Measurements from ENCODE around the gene STX4. TPM values are rescaled to one million over a fixed set of nuclear protein-coding genes. Genes with fewer than 3 reads are reported as not detected.

Gene STX4
- total and polyA plus RNA-seq, 9 of the 15 experiments (the other 6 are each of a cell fraction or from before 2014, with no cell fraction given): 3.2 to 48.0 (median 21.5) TPM

GRCh38 chr16:30984669-30985400, 48.5 kb upstream of the STX4 start, which contains the start of gene HSD3B7 (continued):
- TF ChIP-seq U2AF1 (optimal IDR thresholded peaks at IDR 0.05; ENCODE audit: low read depth, low read length) (no peak), KDM5B (IDR thresholded peaks at IDR 0.05; ENCODE audit: insufficient replicate concordance, low read depth, low read length) (peak; percentile 29), NFIX (CRISPR knock-in tag; IDR thresholded peaks at IDR 0.05; ENCODE audit: low read depth) (no peak), BHLHE40 (IDR thresholded peaks at IDR 0.05; ENCODE audit: low read length) (no peak; the same call in 1 of the 2 replicates), SUPT5H (IDR thresholded peaks at IDR 0.05) (peak; percentile 46), TRIM25 (IDR thresholded peaks at IDR 0.05; ENCODE audit: borderline replicate concordance) (no peak), MEF2A (IDR thresholded peaks at IDR 0.05; ENCODE audit: control insufficient read depth, low read depth, low read length) (0 out of 2 replicates have a peak, but pooled peaks have one; percentile 12), ZNF707 (CRISPR knock-in tag; conservative IDR thresholded peaks at IDR 0.05) (no peak), ASH1L (IDR thresholded peaks at IDR 0.05; ENCODE audit: borderline replicate concordance, low read depth, partially characterized antibody) (no peak), MYC (IDR thresholded peaks at IDR 0.05; ENCODE audit: low read depth, low read length) (0 out of 2 replicates have a peak, but pooled peaks have one; percentile 15), MYC (CRISPR knock-in tag; IDR thresholded peaks at IDR 0.05; ENCODE audit: borderline replicate concordance, low read depth) (no peak), TEAD2 (tag; IDR thresholded peaks at IDR 0.05) (0 out of 2 replicates have a peak, but pooled peaks have one; percentile 14), ZNF695 (CRISPR knock-in tag; IDR thresholded peaks at IDR 0.05) (no peak), TCF3 (CRISPR knock-in tag; IDR thresholded peaks at IDR 0.05) (peak; percentile 34; the same call in 1 of the 2 replicates), EP300 (IDR thresholded peaks at IDR 0.05; ENCODE audit: low read length) (peak; percentile 7; the same call in 1 of the 2 replicates), E2F6 (IDR thresholded peaks at IDR 0.05; ENCODE audit: borderline replicate concordance in 1 of 2, extremely low read depth in 1 of 2, insufficient read depth in 1 of 2, insufficient read length in 1 of 2, low read depth in 1 of 2, low read length in 1 of 2, poor library complexity in 1 of 2, severe bottlenecking in 1 of 2) (peak in 1 of 2 experiments; percentile 38), RBM22 (IDR thresholded peaks at IDR 0.05; ENCODE audit: low read depth, low read length, poor library complexity, severe bottlenecking) (peak; percentile 77), TEAD4 (IDR thresholded peaks at IDR 0.05; ENCODE audit: low read length) (peak; percentile 12; the same call in 1 of the 2 replicates), TEAD4 (CRISPR knock-in tag; IDR thresholded peaks at IDR 0.05; ENCODE audit: borderline replicate concordance) (no peak)
- TF ChIP-seq, protein P1, sequence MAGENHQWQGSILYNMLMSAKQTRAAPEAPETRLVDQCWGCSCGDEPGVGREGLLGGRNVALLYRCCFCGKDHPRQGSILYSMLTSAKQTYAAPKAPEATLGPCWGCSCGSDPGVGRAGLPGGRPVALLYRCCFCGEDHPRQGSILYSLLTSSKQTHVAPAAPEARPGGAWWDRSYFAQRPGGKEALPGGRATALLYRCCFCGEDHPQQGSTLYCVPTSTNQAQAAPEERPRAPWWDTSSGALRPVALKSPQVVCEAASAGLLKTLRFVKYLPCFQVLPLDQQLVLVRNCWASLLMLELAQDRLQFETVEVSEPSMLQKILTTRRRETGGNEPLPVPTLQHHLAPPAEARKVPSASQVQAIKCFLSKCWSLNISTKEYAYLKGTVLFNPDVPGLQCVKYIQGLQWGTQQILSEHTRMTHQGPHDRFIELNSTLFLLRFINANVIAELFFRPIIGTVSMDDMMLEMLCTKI (IDR thresholded peaks at IDR 0.05; ENCODE audit: partially characterized antibody): no peak
- TF ChIP-seq, protein P2, sequence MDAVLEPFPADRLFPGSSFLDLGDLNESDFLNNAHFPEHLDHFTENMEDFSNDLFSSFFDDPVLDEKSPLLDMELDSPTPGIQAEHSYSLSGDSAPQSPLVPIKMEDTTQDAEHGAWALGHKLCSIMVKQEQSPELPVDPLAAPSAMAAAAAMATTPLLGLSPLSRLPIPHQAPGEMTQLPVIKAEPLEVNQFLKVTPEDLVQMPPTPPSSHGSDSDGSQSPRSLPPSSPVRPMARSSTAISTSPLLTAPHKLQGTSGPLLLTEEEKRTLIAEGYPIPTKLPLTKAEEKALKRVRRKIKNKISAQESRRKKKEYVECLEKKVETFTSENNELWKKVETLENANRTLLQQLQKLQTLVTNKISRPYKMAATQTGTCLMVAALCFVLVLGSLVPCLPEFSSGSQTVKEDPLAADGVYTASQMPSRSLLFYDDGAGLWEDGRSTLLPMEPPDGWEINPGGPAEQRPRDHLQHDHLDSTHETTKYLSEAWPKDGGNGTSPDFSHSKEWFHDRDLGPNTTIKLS (IDR thresholded peaks at IDR 0.05; ENCODE audit: borderline replicate concordance, low read depth): no peak

Measured in K562 (cell line).